Measurements from ENCODE around the gene PGM2L1.

GRCh38 chr11:74417860-74418508 is 19.8 kb upstream of the PGM2L1 start:
- TF ChIP-seq CTCF (IDR thresholded peaks at IDR 0.05) (no peak), POLR2A (IDR thresholded peaks at IDR 0.05) (no peak)

Data from adrenal gland (tissue), 5 donors.